Activated naive CD4-positive, alpha-beta T cell (primary cell): Measurements from ENCODE around the gene ZNF101.
A peak's percentile ranks its signal among the peaks of the same experiment; 100 is the strongest.

Experiments used
- DNase-seq, 4 experiments: peaks; one replicate each; lab custom pipeline; 2025; lab: John Stamatoyannopoulos, UW

Gene ZNF101

GRCh38 chr19:19642506-19643157 lies 26.0 kb upstream of the ZNF101 start:
- peak in 1 of 4 experiments; percentile 8 for DNase-seq

GRCh38 chr19:19643158-19644053 lies 25.2 kb upstream of the ZNF101 start, which contains the start of gene GMIP:
Gene GMIP, minus strand, starts transcription at chr19:19643657. Its CDS starts 128 bp downstream, at chr19:19643529.
- peak; percentile 61 to 87 (median 75) for DNase-seq

GRCh38 chr19:19644054-19644388 lies 24.6 kb upstream of the ZNF101 start:
- no peak for DNase-seq

- DNase-seq, result no peak
These were observed 23.3 kb upstream of the ZNF101 start for GRCh38 chr19:19645233-19645870.

GRCh38 chr19:19647037-19647835 lies 21.4 kb upstream of the ZNF101 start:
- DNase-seq, result no peak

GRCh38 chr19:19649155-19649554 lies 19.5 kb upstream of the ZNF101 start:
- DNase-seq, result no peak

GRCh38 chr19:19649580-19649995 lies 19.1 kb upstream of the ZNF101 start:
- DNase-seq, result no peak

- DNase-seq, result no peak
These were observed 18.3 kb upstream of the ZNF101 start for GRCh38 chr19:19650331-19650730.

- DNase-seq, result no peak
These were observed 17.6 kb upstream of the ZNF101 start for GRCh38 chr19:19651076-19651475.

GRCh38 chr19:19652482-19653295 lies 15.9 kb upstream of the ZNF101 start:
- no peak for DNase-seq

- no peak for DNase-seq
These were observed 15.0 kb upstream of the ZNF101 start for GRCh38 chr19:19653597-19654147.

GRCh38 chr19:19654441-19654840 lies 14.2 kb upstream of the ZNF101 start:
- no peak for DNase-seq

- no peak for DNase-seq
These were observed 13.5 kb upstream of the ZNF101 start for GRCh38 chr19:19655051-19655594.

GRCh38 chr19:19655641-19656343 lies 12.8 kb upstream of the ZNF101 start:
- no peak for DNase-seq

- DNase-seq, result no peak
These were observed 11.9 kb upstream of the ZNF101 start for GRCh38 chr19:19656451-19657396.

GRCh38 chr19:19657397-19657783 lies 11.2 kb upstream of the ZNF101 start:
- no peak for DNase-seq

- DNase-seq, result no peak
These were observed 8.9 kb upstream of the ZNF101 start for GRCh38 chr19:19659646-19660245.

- DNase-seq, result no peak
These were observed 7.4 kb upstream of the ZNF101 start for GRCh38 chr19:19661141-19661674.
